ENCODE measurements around the gene UNCX.

UNCX gene

DNA sequence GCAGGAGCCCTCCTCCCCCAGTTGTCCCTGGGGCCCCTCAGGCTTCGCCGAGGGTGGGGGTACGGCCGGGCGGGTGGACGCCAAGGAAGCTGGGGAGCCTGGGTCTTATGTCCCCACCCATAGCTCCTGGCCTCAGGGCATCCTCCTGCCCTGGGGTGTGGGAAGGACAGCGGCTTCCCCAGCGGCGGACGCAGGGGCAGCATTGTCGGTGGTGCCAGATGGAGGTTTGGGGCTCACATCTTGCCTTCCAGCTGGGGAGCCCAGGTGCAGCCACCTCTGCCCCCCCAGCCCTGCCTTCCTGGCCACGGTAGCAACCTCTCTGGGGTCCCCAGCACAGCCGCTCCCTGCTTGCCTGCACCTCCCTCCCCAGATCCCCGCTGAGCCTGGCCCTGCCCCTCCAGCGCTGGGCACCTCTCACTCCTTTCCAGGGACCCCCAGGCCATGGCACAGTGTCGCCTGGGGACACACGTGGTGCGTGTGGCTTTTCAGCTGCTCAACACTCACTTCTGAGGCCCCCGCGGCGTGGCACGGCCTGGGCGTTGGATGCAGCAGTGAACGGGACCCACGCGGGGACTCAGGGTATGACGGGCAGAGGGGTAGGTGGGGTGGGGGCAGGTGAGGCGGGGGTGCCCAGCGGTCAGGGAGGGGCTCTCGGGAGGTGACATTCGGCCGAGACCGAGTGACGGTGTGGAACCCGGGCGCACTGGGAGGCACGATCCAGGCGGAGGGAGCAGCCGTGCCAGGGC is 53.1 kb downstream of the UNCX start:
- no peak overlapping the region for H3K18ac ChIP-seq (ENCODE audit: low read depth in 1 of 2, low read length in 2 of 2)

More for the DNA sequence above, 53.1 kb downstream of the UNCX start:
- H3K4me2 ChIP-seq (ENCODE audit: low read length, poor library complexity, severe bottlenecking) = no peak overlapping the region
- DNase-seq = no peak
- H3K14ac ChIP-seq (ENCODE audit: low read length in 2 of 2) = no peak overlapping the region
- H3K4me1 ChIP-seq (ENCODE audit: control insufficient read depth, insufficient read depth, low read depth, low read length) = peaks cover 9% of the 10 kb centered on the region
- no peak overlapping the region for H3K4me3 ChIP-seq (ENCODE audit: insufficient read depth in 1 of 2, low read depth in 1 of 2, low read length in 2 of 2)
- H3K36me3 ChIP-seq (ENCODE audit: control insufficient read depth in 1 of 2, insufficient read depth in 2 of 2, low read depth in 1 of 2, low read length in 2 of 2) = no peaks in the 10 kb centered on the region
- no peak overlapping the region for H4K8ac ChIP-seq (ENCODE audit: low read length)
- H3K27me3 ChIP-seq (ENCODE audit: control insufficient read depth in 1 of 2, insufficient read depth in 1 of 2, low read length in 2 of 2) = peaks cover 36 to 62% of the 10 kb centered on the region in 2 experiments
- H3K9ac ChIP-seq (ENCODE audit: low read length) = no peak overlapping the region
- H2BK120ac ChIP-seq (ENCODE audit: low read depth, low read length) = no peak overlapping the region
- no peak overlapping the region for H3K27ac ChIP-seq (ENCODE audit: low read length, poor library complexity, severe bottlenecking)
- no peak overlapping the region for H4K91ac ChIP-seq (ENCODE audit: low read length)
- no peak overlapping the region for H2AFZ ChIP-seq (ENCODE audit: low read depth, low read length)
- no peaks in the 10 kb centered on the region for H3K9me3 ChIP-seq (ENCODE audit: control insufficient read depth, low read length)
- H3K79me1 ChIP-seq (replicated peaks; ENCODE audit: low read length, poor library complexity, severe bottlenecking) = no peaks in the 10 kb centered on the region
- H2BK12ac ChIP-seq (ENCODE audit: low read length in 2 of 2) = no peak overlapping the region
- no peak overlapping the region for H3K23ac ChIP-seq (ENCODE audit: low read length in 2 of 2)
- WGBS = 87% methylated on average over 39 of the region's 39 CpGs
- no peak overlapping the region for H2BK15ac ChIP-seq (ENCODE audit: low read depth, poor library complexity, severe bottlenecking)
- no peak overlapping the region for H2BK5ac ChIP-seq (ENCODE audit: low read depth, low read length, poor library complexity, severe bottlenecking)
- no peak overlapping the region for H2AK5ac ChIP-seq (ENCODE audit: low read length, severe bottlenecking)
- no peak overlapping the region for H3K4ac ChIP-seq (ENCODE audit: low read depth in 1 of 2, low read length in 2 of 2)
